ENCODE measurements around the gene IRF3. TPM values are rescaled to one million over a fixed set of nuclear protein-coding genes. Genes with fewer than 3 reads are reported as not detected.

IRF3 gene
- total and polyA plus RNA-seq, 2 of the 4 experiments (the other 2 are of a cell fraction) = 39.6 to 65.2 TPM

- H2BK5ac ChIP-seq (ENCODE audit: low read depth, low read length, poor library complexity, severe bottlenecking) = no peak overlapping the region
- H3K9me1 ChIP-seq (ENCODE audit: insufficient read depth, low read length) = 0 out of 2 replicates have a peak, but pooled peaks cover 3% of the 10 kb centered on the region
- H3K4me1 ChIP-seq (ENCODE audit: control insufficient read depth, insufficient read depth, low read length) = peaks cover 2% of the 10 kb centered on the region; the same call in 1 of the 2 replicates
- no peak overlapping the region for H3K9ac ChIP-seq (ENCODE audit: low read depth, low read length)
- no peak overlapping the region for H3K4me3 ChIP-seq (ENCODE audit: insufficient read depth, low read depth, low read length)
- no peak overlapping the region for H4K91ac ChIP-seq (ENCODE audit: insufficient read depth, low read depth, low read length)
- ChIA-PET POLR2A (ENCODE audit: unreplicated experiment) (no interaction called here), CTCF (no interaction called here)
- no peak for DNase-seq
- dilution Hi-C loops (cut with HindIII; ENCODE audit: low sequenced_read_pairs, unreplicated experiment) = no loop called here
- H3K18ac ChIP-seq (ENCODE audit: low read depth, low read length) = no peak overlapping the region
- no peak overlapping the region for H2AK5ac ChIP-seq (ENCODE audit: low read depth, low read length)
- no peak overlapping the region for H3K4ac ChIP-seq (ENCODE audit: low read depth, low read length)
- WGBS, 2 experiments (ENCODE audit: extremely low coverage in 2 of 2, insufficient read length in 1 of 2) = 88% methylated on average over 5 of the region's 7 CpGs; no CpG with 5 or more reads in 1 of the 2 experiments
- TF ChIP-seq RFX5 (IDR thresholded peaks at IDR 0.05; ENCODE audit: low read depth, low read length) (no peak), NFE2L2 (IDR thresholded peaks at IDR 0.05; ENCODE audit: low read depth, low read length) (no peak), CHD1 (IDR thresholded peaks at IDR 0.05; ENCODE audit: low read depth, low read length) (no peak), MXI1 (IDR thresholded peaks at IDR 0.05; ENCODE audit: borderline replicate concordance, low read depth, low read length) (no peak), ELK1 (IDR thresholded peaks at IDR 0.05; ENCODE audit: borderline replicate concordance, low read depth, low read length) (no peak), RCOR1 (IDR thresholded peaks at IDR 0.05; ENCODE audit: insufficient replicate concordance, low read length) (no peak), BHLHE40 (IDR thresholded peaks at IDR 0.05; ENCODE audit: low read depth, low read length) (no peak), FOS (IDR thresholded peaks at IDR 0.05; ENCODE audit: low read depth, low read length) (no peak), MAZ (IDR thresholded peaks at IDR 0.05; ENCODE audit: borderline replicate concordance, low read depth, low read length) (no peak), SMC3 (IDR thresholded peaks at IDR 0.05; ENCODE audit: low read depth, low read length) (no peak), POLR2A (IDR thresholded peaks at IDR 0.05; ENCODE audit: low read depth, low read length) (no peak), MAFK (IDR thresholded peaks at IDR 0.05; ENCODE audit: low read depth, low read length) (no peak), CEBPB (IDR thresholded peaks at IDR 0.05; ENCODE audit: low read depth, low read length) (no peak), RAD21 (IDR thresholded peaks at IDR 0.05; ENCODE audit: low read length) (no peak), CTCF (conservative IDR thresholded peaks at IDR 0.05; ENCODE audit: low read depth, low read length) (no peak), USF2 (IDR thresholded peaks at IDR 0.05; ENCODE audit: low read depth, low read length) (no peak)
- H4K20me1 ChIP-seq (ENCODE audit: insufficient read depth, low read length) = no peaks in the 10 kb centered on the region
- no peak overlapping the region for H3K56ac ChIP-seq (ENCODE audit: extremely low read depth, insufficient read depth, low read length)
- ATAC-seq (ENCODE audit: low read depth) = no peak
- H3K4me2 ChIP-seq (ENCODE audit: low read depth, low read length) = no peak overlapping the region
- H2BK120ac ChIP-seq (ENCODE audit: low read depth, low read length) = no peak overlapping the region
- peaks cover 20% of the 10 kb centered on the region for H3K36me3 ChIP-seq (ENCODE audit: control insufficient read depth, insufficient read depth, low read length)
- no TSS peak for BruUV-seq (replicated peaks)
- in situ Hi-C loops (cut with MboI; ENCODE audit: low sequenced_read_pairs) = no loop called here
- no peak overlapping the region for H3K14ac ChIP-seq (replicated peaks; ENCODE audit: low read depth, low read length)
- no peaks in the 10 kb centered on the region for H3K9me3 ChIP-seq (ENCODE audit: control insufficient read depth, insufficient read depth, low read length)
- no peak overlapping the region for H4K8ac ChIP-seq (ENCODE audit: low read depth in 2 of 2, low read length in 2 of 2)
- H3K79me1 ChIP-seq (ENCODE audit: low read depth in 1 of 2, low read length in 2 of 2) = peaks cover 2 to 12% of the 10 kb centered on the region in 2 experiments; a peak in 3 of 4 replicates
- no peak overlapping the region for H2AK9ac ChIP-seq (replicated peaks; ENCODE audit: low read depth, low read length, poor library complexity)
- H3K23ac ChIP-seq (ENCODE audit: low read depth, low read length) = no peak overlapping the region
- H3K27me3 ChIP-seq (ENCODE audit: control insufficient read depth, insufficient read depth, low read length) = no peaks in the 10 kb centered on the region
- no peak overlapping the region for H2BK20ac ChIP-seq (ENCODE audit: low read depth, low read length)
- no peak overlapping the region for H2AFZ ChIP-seq (replicated peaks; ENCODE audit: low read length, poor library complexity)
- H4K5ac ChIP-seq (ENCODE audit: low read depth, low read length) = no peak overlapping the region
- no peak overlapping the region for H2BK15ac ChIP-seq (ENCODE audit: low read depth, low read length)
- H3K27ac ChIP-seq (ENCODE audit: insufficient read depth, low read length) = no peak overlapping the region
- intact Hi-C loops (cut with micrococcal nuclease) = no loop called here
These were observed 31.2 kb upstream of the IRF3 start for GRCh38 chr19:49696865-49697264.

All from IMR-90 (cell line).